PC-3 (cell line): ENCODE data around the gene CMKLR1. TPM values are rescaled to one million over a fixed set of nuclear protein-coding genes. Genes with fewer than 3 reads are reported as not detected.

ENCODE experiments used
- ATAC-seq: fragments of 200-7000 bp; cut with Tn5 transposase; 2 replicates; pipeline ENCODE4 v1.9.1; 2020; ENCODE audit warnings: mild to moderate bottlenecking, moderate library complexity
- BruUV-seq: library from RNA; stranded (reverse); fragments of 400-500 nt; replicated peaks from 2 replicates; lab custom pipeline; 2021; lab: Mats Ljungman, UMichigan
- CTCF ChIA-PET: fragments of 300-600 bp; sonication (Branson Sonifier 250); formaldehyde crosslinking; loops from one replicate; lab custom pipeline; 2022; ENCODE audit warnings: antibody characterized with exemption; lab: Charles Lee
- POLR2A ChIA-PET: fragments of 300-600 bp; sonication (Branson Sonifier 250); formaldehyde crosslinking; loops from one replicate; lab custom pipeline; 2022; ENCODE audit warnings: antibody characterized with exemption; ENCODE audit not compliant: unreplicated experiment; lab: Charles Lee
- DNase-seq: peaks from one replicate; pipeline ENCODE4 v3.0.0-alpha.2; 2015
- H2AFZ ChIP-seq: fragments of 300-600 bp; sonication (generic); 2 replicates; pipeline ENCODE4 v1.6.0; 2016; ENCODE audit warnings: antibody characterized with exemption, low read length
- H3F3A ChIP-seq: fragments of 300-600 bp; sonication (generic); one replicate; pipeline ENCODE4 v1.6.0; 2017; ENCODE audit warnings: antibody characterized with exemption, low read length, control low read depth, mild to moderate bottlenecking; ENCODE audit not compliant: unreplicated experiment
- H3K27ac ChIP-seq: fragments of 300-600 bp; sonication (generic); 2 replicates; pipeline ENCODE4 v1.5.1; 2016; ENCODE audit warnings: mild to moderate bottlenecking, low read length
- H3K27me3 ChIP-seq: fragments of 300-600 bp; sonication (generic); 2 replicates; pipeline ENCODE4 v1.6.1; 2016; ENCODE audit warnings: low read length, mixed read lengths
- H3K36me3 ChIP-seq: fragments of 300-600 bp; sonication (generic); 2 replicates; pipeline ENCODE4 v1.6.1; 2016; ENCODE audit warnings: low read depth, mixed run types, low read length, mixed read lengths
- H3K4me1 ChIP-seq: fragments of 300-600 bp; sonication (generic); 2 replicates; pipeline ENCODE4 v1.5.1; 2016; ENCODE audit warnings: low read length; ENCODE audit not compliant: insufficient read depth
- H3K4me2 ChIP-seq: fragments of 300-600 bp; sonication (generic); 2 replicates; pipeline ENCODE4 v1.6.0; 2016; ENCODE audit warnings: low read length
- H3K4me3 ChIP-seq: fragments of 300-600 bp; sonication (generic); 2 replicates; pipeline ENCODE4 v1.5.1; 2016; ENCODE audit warnings: mild to moderate bottlenecking, low read length, mixed read lengths
- H3K79me2 ChIP-seq: fragments of 300-600 bp; sonication (generic); 2 replicates; pipeline ENCODE4 v1.6.1; 2017; ENCODE audit warnings: low read length, mixed read lengths
- H3K9ac ChIP-seq: fragments of 300-600 bp; sonication (generic); 2 replicates; pipeline ENCODE4 v1.6.0; 2016; ENCODE audit warnings: mild to moderate bottlenecking, low read length
- H3K9me2 ChIP-seq: fragments of 300-600 bp; sonication (generic); replicated peaks from 2 replicates; pipeline ENCODE4 v1.6.1; 2016; ENCODE audit warnings: mixed run types, low read length, mixed read lengths
- H3K9me3 ChIP-seq: fragments of 300-600 bp; sonication (generic); 2 replicates; pipeline ENCODE4 v1.6.1; 2016; ENCODE audit warnings: low read length, mixed read lengths
- H4K20me1 ChIP-seq: fragments of 300-600 bp; sonication (generic); 2 replicates; pipeline ENCODE4 v1.6.1; 2016; ENCODE audit warnings: low read length, mixed read lengths
- EZH2 ChIP-seq: fragments of 300-600 bp; sonication (generic); IDR thresholded peaks from one replicate; pipeline ENCODE4 v1.6.1; 2017; ENCODE audit warnings: antibody characterized with exemption, mild to moderate bottlenecking, low read length; ENCODE audit not compliant: unreplicated experiment
- EZH2phosphoT487 ChIP-seq: fragments of 300-600 bp; sonication (generic); IDR thresholded peaks from 2 replicates; pipeline ENCODE4 v1.6.1; 2018; ENCODE audit warnings: mild to moderate bottlenecking, antibody characterized with exemption, low read length, borderline replicate concordance
- intact Hi-C: fragments of 100-400 bp; cut with micrococcal nuclease; formaldehyde crosslinking; loops from 2 replicates; pipeline ENCODE4 v1.9.0; 2023
- total RNA-seq: library from RNA; depleted of rRNA; stranded (reverse); fragments of >200 nt; gene quantifications from 2 replicates; pipeline ENCODE4 v1.2.3, GENCODE V29; 2014
- TF ChIP-seq, protein P1 (sequence below): fragments of 300-600 bp; sonication (generic); conservative IDR thresholded peaks from 2 replicates; pipeline ENCODE4 v1.5.1; 2017; ENCODE audit warnings: antibody characterized with exemption, low read depth, mild to moderate bottlenecking, low read length

CMKLR1 gene
- total RNA-seq, 1 experiment from 2014 or later: not detected

GRCh38 chr12:108253540-108253939 is 85.6 kb downstream of the CMKLR1 start:
- no peak for TF ChIP-seq EZH2
- TF ChIP-seq EZH2phosphoT487: no peak
- TF ChIP-seq, protein P1, sequence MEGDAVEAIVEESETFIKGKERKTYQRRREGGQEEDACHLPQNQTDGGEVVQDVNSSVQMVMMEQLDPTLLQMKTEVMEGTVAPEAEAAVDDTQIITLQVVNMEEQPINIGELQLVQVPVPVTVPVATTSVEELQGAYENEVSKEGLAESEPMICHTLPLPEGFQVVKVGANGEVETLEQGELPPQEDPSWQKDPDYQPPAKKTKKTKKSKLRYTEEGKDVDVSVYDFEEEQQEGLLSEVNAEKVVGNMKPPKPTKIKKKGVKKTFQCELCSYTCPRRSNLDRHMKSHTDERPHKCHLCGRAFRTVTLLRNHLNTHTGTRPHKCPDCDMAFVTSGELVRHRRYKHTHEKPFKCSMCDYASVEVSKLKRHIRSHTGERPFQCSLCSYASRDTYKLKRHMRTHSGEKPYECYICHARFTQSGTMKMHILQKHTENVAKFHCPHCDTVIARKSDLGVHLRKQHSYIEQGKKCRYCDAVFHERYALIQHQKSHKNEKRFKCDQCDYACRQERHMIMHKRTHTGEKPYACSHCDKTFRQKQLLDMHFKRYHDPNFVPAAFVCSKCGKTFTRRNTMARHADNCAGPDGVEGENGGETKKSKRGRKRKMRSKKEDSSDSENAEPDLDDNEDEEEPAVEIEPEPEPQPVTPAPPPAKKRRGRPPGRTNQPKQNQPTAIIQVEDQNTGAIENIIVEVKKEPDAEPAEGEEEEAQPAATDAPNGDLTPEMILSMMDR: no peak
- no peak overlapping the region for H3K4me3 ChIP-seq
- no peak overlapping the region for H3K4me2 ChIP-seq
- no peaks in the 10 kb centered on the region for H4K20me1 ChIP-seq
- H2AFZ ChIP-seq: no peak overlapping the region
- DNase-seq (no peak), ATAC-seq (no peak)
- peaks cover 69% of the 10 kb centered on the region for H3K27me3 ChIP-seq
- H3K36me3 ChIP-seq: no peaks in the 10 kb centered on the region
- ChIA-PET CTCF (no interaction called here), POLR2A (no interaction called here)
- H3K9me2 ChIP-seq: no peaks in the 10 kb centered on the region; the same call in 1 of the 2 replicates
- no peak overlapping the region for H3K9ac ChIP-seq
- H3F3A ChIP-seq: no peaks in the 10 kb centered on the region
- H3K4me1 ChIP-seq: no peaks in the 10 kb centered on the region
- no peaks in the 10 kb centered on the region for H3K9me3 ChIP-seq
- intact Hi-C loops: no loop called here
- H3K79me2 ChIP-seq: no peaks in the 10 kb centered on the region
- no TSS peak for BruUV-seq
- H3K27ac ChIP-seq: no peak overlapping the region

DNA sequence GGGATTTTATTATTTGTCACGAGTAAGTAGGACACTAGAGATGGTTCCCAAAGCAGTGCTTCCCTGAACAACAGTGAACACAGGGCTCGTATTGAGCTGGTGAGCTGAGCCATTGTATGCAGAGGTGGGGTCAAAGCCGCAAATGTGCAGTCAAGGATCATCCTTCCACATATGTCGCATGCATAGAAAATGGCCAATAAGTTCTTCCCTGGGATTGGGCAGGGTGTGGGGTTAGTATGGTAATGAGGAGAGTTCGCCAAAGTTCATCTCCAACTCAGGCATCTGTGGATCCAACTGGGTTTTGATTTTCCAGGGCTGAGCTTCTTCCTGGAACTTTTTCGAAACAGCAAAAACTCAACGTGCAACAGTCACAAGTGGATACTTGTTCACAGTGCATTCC is 86.6 kb downstream of the CMKLR1 start:
- H3K4me2 ChIP-seq: no peak overlapping the region
- no peak overlapping the region for H3K27ac ChIP-seq
- no peak for TF ChIP-seq EZH2
- no peak for TF ChIP-seq EZH2phosphoT487
- TF ChIP-seq, protein P1: no peak
- H3K4me3 ChIP-seq: no peak overlapping the region
- intact Hi-C loops: no loop called here
- H3K36me3 ChIP-seq: no peaks in the 10 kb centered on the region
- peaks cover 67% of the 10 kb centered on the region for H3K27me3 ChIP-seq
- H4K20me1 ChIP-seq: no peaks in the 10 kb centered on the region
- DNase-seq (no peak), ATAC-seq (no peak)
- H3K9me2 ChIP-seq: no peaks in the 10 kb centered on the region
- CTCF ChIA-PET: no interaction called here
- no peaks in the 10 kb centered on the region for H3F3A ChIP-seq
- POLR2A ChIA-PET: no interaction called here
- no TSS peak for BruUV-seq
- H2AFZ ChIP-seq: no peak overlapping the region
- no peaks in the 10 kb centered on the region for H3K79me2 ChIP-seq
- no peak overlapping the region for H3K9ac ChIP-seq
- H3K4me1 ChIP-seq: no peaks in the 10 kb centered on the region
- H3K9me3 ChIP-seq: no peaks in the 10 kb centered on the region

GRCh38 chr12:108248011-108248410 is 91.1 kb downstream of the CMKLR1 start:
- Histone ChIP-seq H3K9me2 (no peaks in the 10 kb centered on the region), H3K9ac (no peak overlapping the region), H3K36me3 (no peaks in the 10 kb centered on the region), H3K9me3 (no peaks in the 10 kb centered on the region), H3K27ac (no peak overlapping the region), H3K4me2 (no peak overlapping the region), H3K4me3 (no peak overlapping the region), H3K27me3 (peaks cover 54% of the 10 kb centered on the region), H2AFZ (no peak overlapping the region), H3K79me2 (no peaks in the 10 kb centered on the region), H3F3A (no peaks in the 10 kb centered on the region), H4K20me1 (no peaks in the 10 kb centered on the region), H3K4me1 (no peaks in the 10 kb centered on the region)
- no TSS peak for BruUV-seq
- no peak for DNase-seq
- ChIA-PET CTCF (no interaction called here), POLR2A (no interaction called here)
- no peak for TF ChIP-seq EZH2
- no peak for TF ChIP-seq EZH2phosphoT487
- TF ChIP-seq, protein P1: no peak
- no peak for ATAC-seq
- intact Hi-C loops: no loop called here
